Neural progenitor cell (in vitro differentiated cells): ENCODE data around the gene CADPS. TPM values are rescaled to one million over a fixed set of nuclear protein-coding genes. Genes with fewer than 3 reads are reported as not detected.

ENCODE experiments used
- DNase-seq: peaks from one replicate; pipeline ENCODE4 v3.0.0-alpha.2; 2016; ENCODE audit warnings: low spot score
- H2AFZ ChIP-seq: fragments of 200-600 bp; sonication (generic); replicated peaks from 2 replicates; pipeline ENCODE4 v1.6.1; 2016; ENCODE audit warnings: antibody characterized with exemption
- H3F3A ChIP-seq: fragments of 200-600 bp; sonication (generic); 2 replicates; pipeline ENCODE4 v1.6.1; 2016; ENCODE audit warnings: antibody characterized with exemption, low read depth
- H3K27ac ChIP-seq: fragments of 200-600 bp; sonication (generic); 2 replicates; pipeline ENCODE4 v1.5.1; 2016; ENCODE audit warnings: mild to moderate bottlenecking
- H3K27me3 ChIP-seq: fragments of 200-600 bp; sonication (generic); 2 replicates; pipeline ENCODE4 v1.6.1; 2016; ENCODE audit warnings: mild to moderate bottlenecking, moderate library complexity
- H3K36me3 ChIP-seq: fragments of 200-600 bp; sonication (generic); 2 replicates; pipeline ENCODE4 v1.5.1; 2016
- H3K4me1 ChIP-seq: fragments of 200-600 bp; sonication (generic); 2 replicates; pipeline ENCODE4 v1.6.1; 2016; ENCODE audit warnings: mixed run types
- H3K4me2 ChIP-seq: fragments of 200-600 bp; sonication (generic); 2 replicates; pipeline ENCODE4 v1.6.1; 2016
- H3K4me3 ChIP-seq: fragments of 200-600 bp; sonication (generic); 2 replicates; pipeline ENCODE4 v1.5.1; 2016
- H3K79me2 ChIP-seq: fragments of 200-600 bp; sonication (generic); 2 replicates; pipeline ENCODE4 v1.6.1; 2016; ENCODE audit warnings: low read depth
- H3K9ac ChIP-seq: fragments of 200-600 bp; sonication (generic); 2 replicates; pipeline ENCODE4 v1.6.1; 2016
- H3K9me3 ChIP-seq: fragments of 200-600 bp; sonication (generic); 2 replicates; pipeline ENCODE4 v1.5.1; 2016; ENCODE audit warnings: low read depth
- H4K20me1 ChIP-seq: fragments of 200-600 bp; sonication (generic); 2 replicates; pipeline ENCODE4 v1.6.1; 2016; ENCODE audit warnings: low read depth
- H3K27ac Mint-ChIP-seq: 3 replicates; pipeline ENCODE4 v1.8.0; 2021; ENCODE audit warnings: mixed read lengths
- H3K27me3 Mint-ChIP-seq: 2 replicates; pipeline ENCODE4 v1.8.0; 2022; ENCODE audit warnings: low read depth, mild to moderate bottlenecking, inconsistent platforms, moderate library complexity, mixed read lengths; ENCODE audit not compliant: insufficient read depth
- H3K36me3 Mint-ChIP-seq: 3 replicates; pipeline ENCODE4 v1.8.0; 2021; ENCODE audit warnings: mixed read lengths
- H3K4me1 Mint-ChIP-seq: 3 replicates; pipeline ENCODE4 v1.8.0; 2021; ENCODE audit warnings: mixed read lengths
- H3K4me3 Mint-ChIP-seq: 3 replicates; pipeline ENCODE4 v1.8.0; 2021; ENCODE audit warnings: mild to moderate bottlenecking, moderate library complexity, mixed read lengths
- H3K9me3 Mint-ChIP-seq: 3 replicates; pipeline ENCODE4 v1.8.0; 2020; ENCODE audit warnings: mixed read lengths
- EZH2 ChIP-seq: fragments of 200-600 bp; sonication (generic); IDR thresholded peaks from 2 replicates; pipeline ENCODE4 v1.6.1; 2017; ENCODE audit warnings: antibody characterized with exemption, mild to moderate bottlenecking, moderate library complexity
- EZH2phosphoT487 ChIP-seq: fragments of 200-600 bp; sonication (generic); IDR thresholded peaks from 2 replicates; pipeline ENCODE4 v1.6.1; 2017; ENCODE audit warnings: antibody characterized with exemption
- total RNA-seq: library from RNA; depleted of rRNA; stranded (reverse); fragments of >200 nt; gene quantifications from 2 replicates; pipeline ENCODE4 v1.2.3, GENCODE V29; 2015; ENCODE audit warnings: low replicate concordance
- TF ChIP-seq, protein P1 (sequence below): fragments of 200-600 bp; sonication (generic); IDR thresholded peaks from 2 replicates; pipeline ENCODE4 v1.5.1; 2017; ENCODE audit warnings: antibody characterized with exemption, mild to moderate bottlenecking

The CADPS gene
- total RNA-seq, 1 donor from 2014 or later: 17.3 TPM

DNA sequence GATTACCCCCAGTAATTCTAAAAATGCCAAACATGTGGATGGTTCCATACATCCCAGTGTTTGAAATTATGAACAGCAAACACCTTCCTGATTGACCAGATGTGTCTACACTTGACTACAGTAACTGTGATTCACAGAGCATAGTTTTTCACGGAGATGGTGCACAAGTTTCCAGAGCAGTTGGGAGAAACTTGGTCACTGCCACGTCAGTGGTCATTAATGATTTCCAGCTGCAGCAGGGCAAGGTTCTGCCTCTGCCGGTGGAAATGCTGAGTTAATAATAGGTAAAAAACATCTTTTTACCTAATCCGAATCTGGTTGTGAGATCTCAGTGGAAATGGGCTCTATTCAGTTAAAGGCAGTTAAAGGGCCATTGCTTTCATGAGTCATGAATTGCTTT lies 347.7 kb downstream of the CADPS start:
- no peaks in the 10 kb centered on the region for H3K79me2 ChIP-seq
- no peak overlapping the region for H3K4me2 ChIP-seq
- Mint-ChIP-seq H3K9me3 (no peaks in the 10 kb centered on the region), H3K4me3 (no peak overlapping the region), H3K4me1 (no peaks in the 10 kb centered on the region), H3K27me3 (peaks cover 3% of the 10 kb centered on the region), H3K27ac (no peak overlapping the region), H3K36me3 (no peaks in the 10 kb centered on the region)
- H4K20me1 ChIP-seq: peaks cover 25% of the 10 kb centered on the region
- H3K4me1 ChIP-seq: no peaks in the 10 kb centered on the region
- no peaks in the 10 kb centered on the region for H3K36me3 ChIP-seq
- no peak overlapping the region for H3K27ac ChIP-seq
- TF ChIP-seq EZH2 (no peak), EZH2phosphoT487 (no peak)
- TF ChIP-seq, protein P1, sequence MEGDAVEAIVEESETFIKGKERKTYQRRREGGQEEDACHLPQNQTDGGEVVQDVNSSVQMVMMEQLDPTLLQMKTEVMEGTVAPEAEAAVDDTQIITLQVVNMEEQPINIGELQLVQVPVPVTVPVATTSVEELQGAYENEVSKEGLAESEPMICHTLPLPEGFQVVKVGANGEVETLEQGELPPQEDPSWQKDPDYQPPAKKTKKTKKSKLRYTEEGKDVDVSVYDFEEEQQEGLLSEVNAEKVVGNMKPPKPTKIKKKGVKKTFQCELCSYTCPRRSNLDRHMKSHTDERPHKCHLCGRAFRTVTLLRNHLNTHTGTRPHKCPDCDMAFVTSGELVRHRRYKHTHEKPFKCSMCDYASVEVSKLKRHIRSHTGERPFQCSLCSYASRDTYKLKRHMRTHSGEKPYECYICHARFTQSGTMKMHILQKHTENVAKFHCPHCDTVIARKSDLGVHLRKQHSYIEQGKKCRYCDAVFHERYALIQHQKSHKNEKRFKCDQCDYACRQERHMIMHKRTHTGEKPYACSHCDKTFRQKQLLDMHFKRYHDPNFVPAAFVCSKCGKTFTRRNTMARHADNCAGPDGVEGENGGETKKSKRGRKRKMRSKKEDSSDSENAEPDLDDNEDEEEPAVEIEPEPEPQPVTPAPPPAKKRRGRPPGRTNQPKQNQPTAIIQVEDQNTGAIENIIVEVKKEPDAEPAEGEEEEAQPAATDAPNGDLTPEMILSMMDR: no peak
- no peak overlapping the region for H3K9ac ChIP-seq
- H3K4me3 ChIP-seq: no peak overlapping the region
- DNase-seq: no peak
- no peaks in the 10 kb centered on the region for H3F3A ChIP-seq
- no peaks in the 10 kb centered on the region for H3K27me3 ChIP-seq
- no peaks in the 10 kb centered on the region for H3K9me3 ChIP-seq
- no peak overlapping the region for H2AFZ ChIP-seq

DNA sequence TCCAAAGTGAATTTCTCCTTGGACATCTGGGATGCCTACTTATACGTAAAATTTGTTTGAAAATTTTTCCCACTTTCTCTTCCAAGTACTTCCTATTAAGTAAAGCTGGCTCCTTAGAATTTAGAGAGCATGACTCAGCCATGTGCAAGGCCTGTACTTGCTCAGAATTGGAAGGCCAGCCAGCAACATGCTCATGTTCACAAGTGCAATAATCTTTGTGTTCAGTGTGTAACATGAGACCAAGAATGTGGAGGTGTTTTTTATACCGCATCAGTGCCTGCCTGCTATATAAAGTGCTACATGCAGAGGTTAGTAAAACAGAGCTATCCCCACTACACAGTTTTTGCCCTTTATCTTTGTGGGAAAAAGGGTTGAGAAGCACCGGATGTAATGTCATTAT lies 349.9 kb downstream of the CADPS start:
- no peaks in the 10 kb centered on the region for H3K27me3 Mint-ChIP-seq
- H3K27ac Mint-ChIP-seq: no peak overlapping the region
- DNase-seq: no peak
- no peaks in the 10 kb centered on the region for H3K9me3 ChIP-seq
- no peak overlapping the region for H3K9ac ChIP-seq
- H3K9me3 Mint-ChIP-seq: no peaks in the 10 kb centered on the region
- no peaks in the 10 kb centered on the region for H3K36me3 ChIP-seq
- H3K27ac ChIP-seq: no peak overlapping the region
- H3K4me3 ChIP-seq: no peak overlapping the region
- H3K27me3 ChIP-seq: no peaks in the 10 kb centered on the region
- H3F3A ChIP-seq: no peaks in the 10 kb centered on the region
- no peak overlapping the region for H3K4me3 Mint-ChIP-seq
- TF ChIP-seq, protein P1: no peak
- TF ChIP-seq EZH2phosphoT487: no peak
- no peak for TF ChIP-seq EZH2
- H3K4me1 ChIP-seq: no peaks in the 10 kb centered on the region
- H3K79me2 ChIP-seq: no peaks in the 10 kb centered on the region
- H3K4me1 Mint-ChIP-seq: no peaks in the 10 kb centered on the region
- no peak overlapping the region for H2AFZ ChIP-seq
- no peak overlapping the region for H3K4me2 ChIP-seq
- H3K36me3 Mint-ChIP-seq: no peaks in the 10 kb centered on the region
- peaks cover 18% of the 10 kb centered on the region for H4K20me1 ChIP-seq

DNA sequence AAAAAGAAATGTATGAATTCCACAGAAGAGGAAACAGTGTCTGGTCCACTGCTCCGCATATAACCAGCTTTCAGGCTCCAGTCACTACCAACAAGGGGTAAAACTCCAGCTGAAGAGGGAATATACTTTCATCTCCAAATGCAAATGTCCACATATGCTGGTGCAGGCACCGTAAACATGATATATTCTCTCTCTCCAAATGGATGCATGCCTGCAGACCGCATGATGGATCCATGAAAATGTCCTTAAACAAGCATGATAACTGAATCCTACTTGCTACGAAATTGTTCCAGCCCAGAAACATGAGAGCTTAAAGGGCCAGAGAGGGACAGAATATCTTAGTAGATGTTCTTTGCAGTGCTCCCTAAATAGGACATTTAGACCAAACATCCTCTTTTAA lies 351.5 kb downstream of the CADPS start:
- Mint-ChIP-seq H3K27me3 (no peaks in the 10 kb centered on the region), H3K4me3 (no peak overlapping the region), H3K27ac (no peak overlapping the region), H3K36me3 (no peaks in the 10 kb centered on the region), H3K9me3 (no peaks in the 10 kb centered on the region), H3K4me1 (no peaks in the 10 kb centered on the region)
- peaks cover 5% of the 10 kb centered on the region for H4K20me1 ChIP-seq
- H2AFZ ChIP-seq: no peak overlapping the region
- no peak overlapping the region for H3K4me2 ChIP-seq
- H3F3A ChIP-seq: no peaks in the 10 kb centered on the region
- no peak for DNase-seq
- H3K9me3 ChIP-seq: no peaks in the 10 kb centered on the region
- H3K4me3 ChIP-seq: no peak overlapping the region
- no peak overlapping the region for H3K27ac ChIP-seq
- no peak overlapping the region for H3K9ac ChIP-seq
- TF ChIP-seq EZH2phosphoT487: no peak
- no peak for TF ChIP-seq EZH2
- TF ChIP-seq, protein P1: no peak
- H3K4me1 ChIP-seq: no peaks in the 10 kb centered on the region
- no peaks in the 10 kb centered on the region for H3K27me3 ChIP-seq
- no peaks in the 10 kb centered on the region for H3K79me2 ChIP-seq
- H3K36me3 ChIP-seq: no peaks in the 10 kb centered on the region
